Measurements from ENCODE around the gene SH2D3C. TPM values are rescaled to one million over a fixed set of nuclear protein-coding genes. Genes with fewer than 3 reads are reported as not detected.

The SH2D3C gene
- total and polyA plus RNA-seq, 8 donors, result 1.4 to 7.1 (median 2.5) TPM

DNA sequence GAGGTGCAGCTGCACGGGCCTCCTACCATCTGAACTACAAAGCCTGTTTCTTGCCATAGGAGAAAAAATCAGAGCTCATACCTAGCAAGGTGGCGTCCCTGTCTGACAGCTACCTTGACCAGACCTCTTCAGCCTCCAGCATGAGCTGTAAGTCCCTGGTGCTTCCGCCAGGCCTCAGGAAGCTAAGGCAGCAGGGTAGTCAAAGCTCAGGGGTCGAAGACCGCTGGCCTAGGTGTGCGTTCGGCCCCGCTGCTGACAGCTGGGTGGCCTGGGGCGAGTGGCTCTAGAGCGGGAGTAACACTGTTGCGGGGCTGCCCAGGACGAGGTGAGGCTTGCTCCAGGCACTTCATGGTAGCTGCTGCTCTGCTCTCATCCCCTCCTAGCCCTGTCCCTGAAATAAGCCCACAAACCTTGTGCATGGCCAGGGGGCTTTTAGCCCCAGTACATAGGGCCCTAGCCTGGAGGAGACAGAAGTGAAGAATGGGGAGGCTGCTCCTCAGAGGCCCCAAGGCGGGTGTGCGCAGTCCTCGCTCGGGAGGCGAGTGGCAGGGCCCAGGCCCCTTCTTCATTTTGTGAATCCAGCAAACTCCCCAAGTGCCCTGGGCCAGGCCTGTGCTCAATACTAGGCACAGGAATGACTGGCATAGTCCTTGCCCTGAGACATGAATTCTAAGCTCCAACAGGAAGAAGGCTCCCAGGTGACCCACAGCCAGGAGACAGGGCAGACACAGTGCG, 48.8 kb downstream of the SH2D3C start:
- no peak for FAIRE-seq
- no peak overlapping the region for H3K4me3 ChIP-seq
- no peaks in the 10 kb centered on the region for H3K36me3 ChIP-seq
- peaks cover 0 to 6% (median 4%) of the 10 kb centered on the region in 3 donors for H3K4me1 ChIP-seq
- intact Hi-C loops (cut with DNase I), result loop anchor here in 2 of 3 donors (5.0 to 10.0 kb wide), 3 partner anchors 137 to 235 kb away; no protein-coding TSS in a partner anchor
- no peaks in the 10 kb centered on the region for H3K27me3 ChIP-seq
- TF ChIP-seq, protein P1, sequence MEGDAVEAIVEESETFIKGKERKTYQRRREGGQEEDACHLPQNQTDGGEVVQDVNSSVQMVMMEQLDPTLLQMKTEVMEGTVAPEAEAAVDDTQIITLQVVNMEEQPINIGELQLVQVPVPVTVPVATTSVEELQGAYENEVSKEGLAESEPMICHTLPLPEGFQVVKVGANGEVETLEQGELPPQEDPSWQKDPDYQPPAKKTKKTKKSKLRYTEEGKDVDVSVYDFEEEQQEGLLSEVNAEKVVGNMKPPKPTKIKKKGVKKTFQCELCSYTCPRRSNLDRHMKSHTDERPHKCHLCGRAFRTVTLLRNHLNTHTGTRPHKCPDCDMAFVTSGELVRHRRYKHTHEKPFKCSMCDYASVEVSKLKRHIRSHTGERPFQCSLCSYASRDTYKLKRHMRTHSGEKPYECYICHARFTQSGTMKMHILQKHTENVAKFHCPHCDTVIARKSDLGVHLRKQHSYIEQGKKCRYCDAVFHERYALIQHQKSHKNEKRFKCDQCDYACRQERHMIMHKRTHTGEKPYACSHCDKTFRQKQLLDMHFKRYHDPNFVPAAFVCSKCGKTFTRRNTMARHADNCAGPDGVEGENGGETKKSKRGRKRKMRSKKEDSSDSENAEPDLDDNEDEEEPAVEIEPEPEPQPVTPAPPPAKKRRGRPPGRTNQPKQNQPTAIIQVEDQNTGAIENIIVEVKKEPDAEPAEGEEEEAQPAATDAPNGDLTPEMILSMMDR (IDR thresholded peaks at IDR 0.05), result no peak
- no peaks in the 10 kb centered on the region for H3K9me3 ChIP-seq
- no peak for ATAC-seq
- no peak for DNase-seq
- WGBS, 2 donors, result 86 to 93% methylated on average over 18 of the region's 18 CpGs
- H3K27ac ChIP-seq, result no peak overlapping the region

DNA sequence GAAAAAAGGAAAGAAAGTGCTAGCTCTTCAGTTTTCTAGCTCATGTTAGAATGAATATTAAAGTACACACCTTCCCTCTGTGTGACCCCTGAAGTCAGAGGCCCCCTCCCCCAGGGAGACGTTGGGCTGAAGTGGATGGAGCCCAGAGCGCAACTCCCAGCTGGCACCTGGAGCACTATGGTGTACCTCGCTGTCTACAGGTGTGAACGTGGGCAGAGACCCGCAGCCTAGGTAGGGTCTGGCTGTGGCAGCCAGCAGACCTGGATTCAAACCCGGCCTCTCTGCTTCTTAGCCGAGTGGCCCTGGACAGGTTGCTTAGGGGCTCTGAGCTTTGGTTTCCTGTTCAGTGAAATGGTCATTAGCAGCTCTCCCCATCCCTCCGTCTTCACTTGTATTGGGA, 49.7 kb downstream of the SH2D3C start:
- TF ChIP-seq, protein P1 (IDR thresholded peaks at IDR 0.05), result no peak
- intact Hi-C loops (cut with DNase I), result loop anchor here in 1 of 3 donors (10.0 kb wide), 1 partner anchor 204 kb away; no protein-coding TSS in a partner anchor
- no peaks in the 10 kb centered on the region for H3K27me3 ChIP-seq
- FAIRE-seq (no peak), DNase-seq (no peak), ATAC-seq (no peak)
- no peaks in the 10 kb centered on the region for H3K36me3 ChIP-seq
- 86 to 88% methylated on average over 8 of the region's 8 CpGs for WGBS, 2 donors
- H3K4me3 ChIP-seq, result no peak overlapping the region
- H3K4me1 ChIP-seq, result no peaks in the 10 kb centered on the region
- no peak overlapping the region for H3K27ac ChIP-seq
- H3K9me3 ChIP-seq, result no peaks in the 10 kb centered on the region

DNA sequence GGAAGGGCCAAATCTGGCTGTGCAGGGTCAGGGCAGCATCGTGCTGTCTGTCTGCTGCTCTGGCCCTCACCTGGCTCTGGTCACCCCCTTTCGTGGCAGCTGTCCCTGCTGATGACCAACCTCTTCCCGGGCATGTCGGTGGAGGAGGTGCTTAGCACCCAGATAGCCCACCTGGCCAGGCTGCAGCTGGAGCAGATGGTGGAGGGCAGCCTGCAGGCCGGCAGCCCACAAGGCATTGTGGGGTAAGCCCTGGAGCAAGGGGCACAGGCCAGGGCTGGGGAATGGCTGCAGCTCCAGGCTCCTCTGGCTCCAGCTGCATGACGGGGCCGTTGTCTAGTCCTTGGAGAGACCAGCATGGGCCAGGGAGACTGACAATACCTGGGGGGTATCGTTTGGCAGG, 51.6 kb downstream of the SH2D3C start:
- no peaks in the 10 kb centered on the region for H3K4me1 ChIP-seq
- FAIRE-seq (no peak), ATAC-seq (no peak), DNase-seq (no peak)
- no peaks in the 10 kb centered on the region for H3K9me3 ChIP-seq
- TF ChIP-seq, protein P1 (IDR thresholded peaks at IDR 0.05), result no peak
- H3K4me3 ChIP-seq, result no peak overlapping the region
- no peaks in the 10 kb centered on the region for H3K27me3 ChIP-seq
- no peak overlapping the region for H3K27ac ChIP-seq
- WGBS, 2 donors, result 71 to 78% methylated on average over 8 of the region's 8 CpGs
- intact Hi-C loops (cut with DNase I), result loop anchor here in 1 of 3 donors (10.0 kb wide), 1 partner anchor 202 kb away; no protein-coding TSS in a partner anchor
- H3K36me3 ChIP-seq, result no peaks in the 10 kb centered on the region

DNA sequence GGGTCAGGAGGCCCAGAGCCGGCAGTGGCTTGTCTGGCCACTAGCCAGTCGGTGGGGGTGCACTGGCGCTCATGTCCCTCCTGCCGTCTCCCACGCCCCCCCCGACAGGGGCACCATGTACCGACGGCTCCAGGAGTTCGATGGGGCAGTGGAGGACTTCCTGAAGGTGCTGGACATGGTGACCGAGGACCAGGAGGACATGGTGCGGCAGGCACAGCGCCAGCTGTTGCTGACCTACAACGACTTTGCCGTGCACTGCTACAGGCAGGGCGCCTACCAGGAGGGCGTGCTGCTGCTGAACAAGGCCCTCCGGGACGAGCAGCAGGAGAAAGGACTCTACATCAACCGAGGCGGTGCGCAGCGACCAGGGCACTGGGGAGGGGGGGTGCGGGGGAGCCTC, 54.5 kb downstream of the SH2D3C start:
- Histone ChIP-seq H3K4me3 (no peak overlapping the region), H3K27ac (no peak overlapping the region), H3K36me3 (no peaks in the 10 kb centered on the region), H3K4me1 (no peaks in the 10 kb centered on the region), H3K27me3 (no peaks in the 10 kb centered on the region), H3K9me3 (no peaks in the 10 kb centered on the region)
- intact Hi-C loops (cut with DNase I), result loop anchor here in 1 of 3 donors (10.0 kb wide), 1 partner anchor 199 kb away; no protein-coding TSS in a partner anchor
- TF ChIP-seq, protein P1 (IDR thresholded peaks at IDR 0.05), result no peak
- DNase-seq (peak in 1 of 6 donors; percentile 61), FAIRE-seq (no peak), ATAC-seq (no peak)
- WGBS, 2 donors, result 61 to 65% methylated on average over 23 of the region's 23 CpGs

DNA sequence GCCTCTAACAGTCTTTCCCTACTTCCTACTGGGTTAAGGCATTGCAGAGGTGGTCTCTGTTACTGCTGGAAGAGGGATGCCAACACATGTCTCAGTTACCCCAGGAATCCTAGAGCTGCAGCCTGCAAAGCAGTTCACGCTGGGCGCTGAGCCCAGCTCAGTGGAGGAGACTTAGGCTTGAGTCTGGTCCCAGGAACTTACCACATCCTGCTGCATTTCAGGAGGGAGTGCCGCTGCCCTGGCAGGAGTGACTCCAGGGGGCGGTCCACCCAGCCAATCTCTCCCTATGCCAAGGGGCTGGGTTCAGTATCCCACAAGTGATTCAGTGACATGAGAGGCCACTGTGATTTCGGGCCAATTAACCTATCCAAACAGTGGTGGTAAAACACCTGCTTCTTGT, 55.0 kb downstream of the SH2D3C start:
- Histone ChIP-seq H3K36me3 (no peaks in the 10 kb centered on the region), H3K9me3 (no peaks in the 10 kb centered on the region), H3K4me1 (no peaks in the 10 kb centered on the region), H3K27ac (no peak overlapping the region), H3K27me3 (no peaks in the 10 kb centered on the region), H3K4me3 (no peak overlapping the region)
- no peak for FAIRE-seq
- peak in 2 of 4 donors; percentile 22 to 44 for ATAC-seq
- intact Hi-C loops (cut with DNase I), result loop anchor here in 1 of 3 donors (10.0 kb wide), 1 partner anchor 199 kb away; no protein-coding TSS in a partner anchor
- TF ChIP-seq, protein P1 (IDR thresholded peaks at IDR 0.05), result no peak
- no peak for DNase-seq
- WGBS, 2 donors, result 89 to 94% methylated on average over 5 of the region's 5 CpGs

Data from pancreas (tissue), 10 donors.